Esophagus muscularis mucosa (tissue), 4 donors: ENCODE measurements around the gene CPSF4L.

Source experiments
- CTCF ChIP-seq, 3 experiments: fragments of 200-600 bp in 2 of 3; fragments of 450-650 bp in 1 of 3; sonication (generic) in 2 of 3; IDR thresholded peaks; one replicate each; pipeline ENCODE4 v1.5.1; 2017 to 2019; ENCODE audit warnings: antibody characterized with exemption in 3 of 3, mild to moderate bottlenecking in 2 of 3, moderate library complexity in 1 of 3
- EP300 ChIP-seq: sonication (generic); formaldehyde crosslinking; IDR thresholded peaks from one replicate; pipeline ENCODE4 v1.6.1; 2017; ENCODE audit warnings: antibody characterized with exemption
- POLR2A ChIP-seq: fragments of 450-650 bp; IDR thresholded peaks from one replicate; pipeline ENCODE4 v1.6.1; 2017; ENCODE audit warnings: antibody characterized with exemption, moderate library complexity, mild to moderate bottlenecking, low read depth
- POLR2AphosphoS5 ChIP-seq, 2 donors: sonication (generic); formaldehyde crosslinking; IDR thresholded peaks; one replicate each; pipeline ENCODE4 v1.6.1; 2017; ENCODE audit warnings: antibody characterized with exemption in 2 of 2

DNA sequence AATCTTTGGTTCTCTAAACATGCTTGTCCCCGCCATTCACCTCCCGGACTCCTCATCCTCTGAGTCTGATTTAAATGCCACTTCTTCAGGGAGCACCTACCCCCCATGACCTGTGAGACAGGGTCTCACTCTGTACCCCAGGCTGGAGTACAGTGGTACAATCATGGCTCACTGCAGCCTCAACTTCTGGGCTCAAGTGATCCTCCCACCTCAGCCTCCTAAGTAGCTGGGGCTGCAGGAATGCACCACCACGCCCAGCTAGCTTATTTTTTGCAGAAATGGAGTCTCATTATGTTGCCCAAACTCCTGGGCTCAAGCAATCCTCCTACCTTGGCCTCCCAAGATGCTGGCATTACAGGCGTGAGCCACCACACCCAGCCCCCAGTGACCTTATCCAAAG lies 12.8 kb upstream of the CPSF4L start:
- TF ChIP-seq CTCF (IDR thresholded peaks at IDR 0.05) (no peak), EP300 (no peak), POLR2AphosphoS5 (IDR thresholded peaks at IDR 0.05) (no peak), POLR2A (no peak)
